IPS-18c (cell line): ENCODE results near the gene SULT1A2.
"Not testable (repeated sequence)": the region's sequence is repeated elsewhere in the genome, so short reads cannot be mapped to it uniquely, and the experiment has no call there.

Experiments
- H3K4me3 ChIP-seq: 2 replicates; pipeline ENCODE4 v1.7.0; 2013; ENCODE audit warnings: low read depth, mild to moderate bottlenecking, low read length, moderate library complexity; ENCODE audit not compliant: insufficient read depth
- H3K9me3 ChIP-seq: one replicate; pipeline ENCODE4 v1.6.1; 2013; ENCODE audit warnings: mild to moderate bottlenecking, low read length, moderate library complexity; ENCODE audit not compliant: control insufficient read depth, insufficient read depth

Gene SULT1A2

DNA sequence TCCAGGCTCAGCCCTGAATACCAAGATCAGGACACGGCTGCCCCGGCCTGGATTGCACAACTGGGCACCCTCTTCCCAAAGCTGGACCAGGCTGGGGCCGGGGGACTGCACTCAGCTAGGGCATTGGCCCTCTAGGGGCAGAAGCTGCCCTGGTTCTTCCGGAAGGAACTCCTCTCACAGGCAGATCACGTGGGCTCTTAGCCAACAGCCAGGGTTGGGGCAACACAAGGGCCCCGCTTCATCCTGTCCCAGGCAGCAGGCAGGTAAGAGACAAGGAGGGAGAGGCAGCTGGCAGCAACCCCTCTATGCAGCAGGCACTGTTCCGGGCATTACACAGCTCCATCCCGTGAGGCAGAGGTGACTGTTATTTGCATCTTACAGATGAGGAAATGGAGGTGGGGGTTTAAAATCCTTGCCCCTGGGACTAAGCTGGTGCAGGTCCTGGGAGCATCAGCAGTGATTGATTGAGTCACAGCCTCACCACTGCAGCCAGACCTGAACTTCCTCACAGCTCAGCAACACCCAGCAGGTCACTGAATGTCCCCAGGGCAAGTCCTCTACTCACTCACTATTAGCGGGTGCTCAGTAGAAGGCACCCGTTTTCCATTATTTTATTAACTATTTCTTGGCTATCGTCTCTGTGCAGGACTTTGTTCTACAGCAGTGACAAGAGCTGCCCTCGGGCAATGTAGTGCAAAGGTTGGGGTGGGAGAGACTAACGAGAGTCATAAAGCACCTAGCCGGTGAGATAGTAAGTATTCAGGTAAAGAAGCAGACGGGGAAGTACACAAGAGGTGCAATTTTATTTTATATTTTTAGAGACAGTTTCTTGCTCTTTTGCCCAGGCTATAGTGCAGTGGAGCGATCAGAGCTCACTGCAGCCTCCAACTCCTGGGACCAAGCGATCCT lies 2.8 kb upstream of the SULT1A2 start:
- not testable (repeated sequence) for H3K9me3 ChIP-seq, H3K4me3 ChIP-seq

- Histone ChIP-seq H3K4me3 (no peak overlapping the region), H3K9me3 (no peaks in the 10 kb centered on the region)
Measured at GRCh38 chr16:28597692-28598261, 927 bp upstream of the SULT1A2 start.

DNA sequence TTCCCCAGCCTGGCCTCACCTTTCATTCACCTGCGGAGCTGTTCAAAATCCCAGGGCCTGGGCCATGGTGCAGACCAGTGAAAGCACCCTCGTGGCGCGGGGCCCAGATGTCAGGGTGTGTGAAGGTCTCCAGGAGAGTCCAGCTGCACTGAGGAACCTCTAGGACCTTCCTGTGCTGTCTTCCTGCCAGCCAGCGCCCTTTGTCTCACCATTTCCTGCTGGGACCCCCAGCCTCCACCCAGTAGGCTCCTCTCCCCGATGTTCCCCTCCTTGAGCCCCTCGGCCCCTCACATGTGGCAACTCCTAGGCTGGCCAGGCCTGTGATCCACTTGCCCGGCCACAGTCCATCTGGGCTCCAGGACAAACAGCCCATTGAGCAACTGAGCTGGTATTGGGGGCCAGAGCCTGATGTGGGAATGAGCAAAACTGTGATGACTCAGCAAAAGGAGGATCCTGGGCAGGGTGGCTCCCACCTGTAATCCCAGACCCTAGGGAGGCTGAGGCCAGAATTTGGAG lies 677 bp downstream of the SULT1A2 start:
- Histone ChIP-seq H3K9me3 (no peaks in the 10 kb centered on the region), H3K4me3 (no peak overlapping the region)

DNA sequence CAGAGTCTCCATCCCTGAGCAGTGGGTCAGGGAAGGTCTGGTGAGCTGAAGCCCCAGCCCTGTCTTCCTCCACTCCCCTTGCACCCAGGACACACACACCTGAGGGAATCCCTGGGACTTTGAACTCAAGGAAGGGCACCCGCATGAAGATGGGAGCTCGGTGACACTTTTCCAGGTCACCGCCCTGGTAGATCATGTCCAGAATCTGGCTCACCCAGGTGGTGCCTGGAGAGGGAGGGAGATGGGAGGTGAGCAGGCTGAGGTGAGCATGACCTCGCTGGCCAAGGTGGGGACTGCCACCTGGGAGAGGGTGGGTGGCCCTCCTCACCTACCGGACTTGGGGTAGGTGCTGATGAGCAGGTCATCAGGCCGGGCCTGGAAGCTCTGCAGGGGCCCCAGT lies 1.4 kb downstream of the SULT1A2 start:
- not testable (repeated sequence) for H3K9me3 ChIP-seq, H3K4me3 ChIP-seq

DNA sequence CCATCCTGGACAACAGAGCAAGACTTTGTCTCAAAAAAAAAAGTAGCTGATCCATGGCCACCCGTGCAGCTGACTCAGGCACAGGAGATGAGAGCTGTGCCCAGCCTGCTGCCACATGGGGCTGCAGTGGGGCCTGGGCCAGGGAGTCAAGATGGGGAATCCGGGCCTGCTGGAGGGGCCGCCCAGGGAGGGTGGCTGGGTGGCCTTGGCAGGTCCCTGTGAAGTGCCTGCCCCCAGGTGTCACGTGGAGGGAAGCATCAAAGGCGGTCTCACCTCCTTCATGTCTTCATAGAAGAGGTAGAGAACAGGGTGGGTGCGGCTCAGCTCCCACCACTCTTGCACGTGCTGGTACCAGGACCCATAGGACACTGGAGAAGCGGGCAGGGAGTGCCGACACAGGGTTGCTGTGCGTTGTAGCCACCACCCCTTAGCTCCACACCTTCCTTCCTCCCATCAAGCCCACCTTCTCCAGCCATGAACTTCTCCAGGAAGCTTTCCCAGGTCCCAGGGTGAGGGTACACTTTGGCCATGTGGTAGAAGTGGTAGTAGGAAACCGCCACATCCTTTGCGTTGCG lies 3.8 kb downstream of the SULT1A2 start:
- Histone ChIP-seq H3K9me3 (no peaks in the 10 kb centered on the region), H3K4me3 (no peak overlapping the region)

DNA sequence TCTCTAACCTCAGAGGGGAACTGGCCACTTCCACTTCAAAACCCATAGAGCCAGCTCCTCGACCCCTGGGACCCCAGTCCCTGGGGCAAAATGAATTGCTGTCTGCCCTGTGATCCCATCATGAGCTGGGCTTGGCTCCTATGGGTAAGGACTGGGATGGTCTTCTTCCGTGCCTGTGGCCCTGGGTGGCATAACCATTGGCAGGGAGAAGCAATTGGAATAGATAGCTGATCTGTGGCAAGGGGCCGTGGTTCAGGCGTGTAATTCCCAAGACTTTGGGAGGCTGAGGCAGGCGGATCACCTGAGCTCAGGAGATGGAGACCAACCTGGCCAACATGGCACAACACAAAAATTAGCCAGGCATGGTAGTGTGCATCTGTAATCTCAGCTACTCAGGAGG lies 4.3 kb downstream of the SULT1A2 start:
- no peak overlapping the region for H3K4me3 ChIP-seq
- no peaks in the 10 kb centered on the region for H3K9me3 ChIP-seq

DNA sequence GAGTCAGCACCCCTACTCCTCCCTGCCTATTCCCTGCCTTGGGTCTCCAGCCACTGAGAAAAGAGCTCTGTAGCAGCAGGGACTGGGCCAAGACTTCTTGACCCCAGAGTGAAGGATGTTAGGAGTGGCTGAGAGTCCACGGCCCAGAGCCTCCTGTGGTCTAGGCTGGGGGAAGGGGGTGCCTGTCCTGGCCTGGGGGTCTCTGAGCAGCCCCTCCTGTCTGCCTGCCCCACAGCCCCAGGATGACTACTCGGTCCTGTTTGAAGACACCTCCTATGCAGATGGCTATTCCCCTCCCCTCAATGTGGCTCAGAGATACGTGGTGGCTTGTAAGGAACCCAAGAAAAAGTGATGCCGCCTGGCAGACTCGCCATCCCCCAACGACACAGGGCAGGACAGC lies 5.5 kb downstream of the SULT1A2 start:
- H3K9me3 ChIP-seq: no peaks in the 10 kb centered on the region
- H3K4me3 ChIP-seq: no peak overlapping the region

GRCh38 chr16:28590384-28591340 lies 6.2 kb downstream of the SULT1A2 start:
- Histone ChIP-seq H3K4me3 (no peak overlapping the region), H3K9me3 (no peaks in the 10 kb centered on the region)

DNA sequence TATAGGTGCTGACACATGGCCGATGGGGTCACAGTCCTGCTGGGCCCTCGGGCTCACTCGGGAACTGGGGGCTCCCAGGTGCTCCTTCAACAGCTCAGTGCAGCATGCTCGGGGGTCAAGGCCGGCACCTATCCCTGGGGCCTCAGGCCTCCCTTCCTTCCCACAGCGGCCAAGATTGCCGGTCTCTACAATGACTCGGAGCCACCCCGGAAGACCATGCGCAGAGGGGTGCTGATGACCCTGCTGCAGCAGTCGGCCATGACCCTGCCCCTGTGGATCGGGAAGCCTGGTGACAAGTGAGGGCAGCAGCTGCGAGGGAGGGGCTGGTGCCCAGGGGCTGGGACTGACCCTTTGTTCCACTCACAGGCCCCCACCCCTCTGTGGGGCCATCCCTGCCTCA lies 6.9 kb downstream of the SULT1A2 start:
- no peak overlapping the region for H3K4me3 ChIP-seq
- no peaks in the 10 kb centered on the region for H3K9me3 ChIP-seq

- Histone ChIP-seq H3K9me3 (no peaks in the 10 kb centered on the region), H3K4me3 (no peak overlapping the region)
Measured at GRCh38 chr16:28589069-28589468, 7.8 kb downstream of the SULT1A2 start.

DNA sequence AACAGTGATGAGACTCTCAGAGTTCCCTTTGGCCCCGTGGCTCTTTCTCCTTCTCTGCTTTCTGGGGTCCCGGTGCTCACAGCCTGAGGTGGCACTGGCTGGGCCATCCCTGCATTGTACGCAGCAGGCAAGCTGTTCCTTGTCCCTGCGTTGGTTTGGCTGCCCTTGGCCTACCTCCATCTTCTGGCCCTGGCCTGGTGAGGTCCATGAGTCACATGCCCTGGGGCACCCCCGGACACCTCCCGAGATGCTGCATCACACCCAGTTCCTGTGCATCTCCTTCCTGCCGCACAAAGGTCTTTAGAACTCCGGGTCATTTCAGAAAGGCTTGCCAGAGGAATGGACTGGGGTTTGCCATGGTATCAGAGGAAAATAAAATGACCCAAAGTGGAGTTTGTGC lies 9.5 kb downstream of the SULT1A2 start:
- H3K9me3 ChIP-seq: no peaks in the 10 kb centered on the region
- no peak overlapping the region for H3K4me3 ChIP-seq

GRCh38 chr16:28586466-28586865 lies 10.4 kb downstream of the SULT1A2 start:
- H3K9me3 ChIP-seq: no peaks in the 10 kb centered on the region
- no peak overlapping the region for H3K4me3 ChIP-seq

GRCh38 chr16:28585674-28586073 lies 11.2 kb downstream of the SULT1A2 start:
- H3K9me3 ChIP-seq: no peaks in the 10 kb centered on the region
- no peak overlapping the region for H3K4me3 ChIP-seq

DNA sequence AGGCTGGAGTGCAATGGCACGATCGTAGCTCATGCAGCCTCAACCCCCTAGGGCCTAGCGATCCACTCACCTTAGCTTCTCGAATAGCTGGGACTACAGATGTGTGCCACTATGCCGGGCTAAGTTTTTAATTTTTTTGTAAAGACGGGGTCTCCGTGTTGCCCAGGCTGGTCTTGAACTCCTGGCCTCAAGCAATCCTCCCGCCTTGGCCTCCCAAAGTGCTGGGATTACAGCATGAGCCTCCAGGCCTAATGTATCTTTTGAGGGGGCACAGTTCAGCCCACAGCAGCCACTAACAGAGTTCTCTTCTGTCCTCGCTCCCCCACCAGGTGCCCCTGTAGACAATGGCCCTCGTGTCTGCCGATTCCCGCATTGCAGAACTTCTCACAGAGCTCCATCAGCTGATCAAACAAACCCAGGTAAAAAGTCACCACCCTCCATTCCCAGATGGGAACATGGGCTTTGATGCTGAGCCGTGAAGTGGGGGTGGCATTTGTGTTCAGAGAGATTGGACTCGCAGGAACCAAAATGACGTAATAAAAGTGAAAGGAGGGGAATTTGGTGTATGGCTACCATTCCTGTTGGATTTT lies 16.0 kb downstream of the SULT1A2 start:
- no peaks in the 10 kb centered on the region for H3K9me3 ChIP-seq
- H3K4me3 ChIP-seq: no peak overlapping the region

DNA sequence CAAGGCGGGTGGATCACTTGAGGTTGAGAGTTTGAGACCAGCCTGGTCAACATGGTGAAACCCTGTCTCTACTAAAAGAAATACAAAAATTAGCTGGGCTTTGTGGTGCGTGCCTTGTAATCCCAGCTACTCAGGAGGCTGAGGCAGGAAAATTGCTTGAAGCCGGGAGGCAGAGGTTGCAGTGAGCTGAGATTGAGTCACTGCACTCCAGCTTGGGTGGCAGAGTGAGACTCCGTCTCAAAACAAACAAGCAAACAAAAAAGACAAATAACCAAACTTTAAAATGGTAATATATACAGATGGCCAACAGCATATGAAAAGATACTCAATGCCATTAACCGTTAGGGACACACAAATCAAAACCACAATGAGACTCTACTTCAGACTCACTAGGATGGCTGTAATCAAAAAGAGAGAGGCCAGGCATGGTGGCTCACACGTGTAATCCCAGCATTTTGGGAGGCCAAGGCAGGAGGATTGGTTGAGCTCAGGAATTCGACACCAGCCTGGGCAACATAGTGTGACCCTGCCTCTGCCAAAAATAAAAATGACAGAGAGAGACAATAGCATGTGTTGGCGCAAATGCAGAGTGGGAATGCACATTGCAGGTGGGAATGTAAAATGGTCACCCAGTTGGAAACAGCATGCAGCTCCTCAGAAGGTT lies 21.3 kb downstream of the SULT1A2 start:
- H3K4me3 ChIP-seq: no peak overlapping the region
- H3K9me3 ChIP-seq: no peaks in the 10 kb centered on the region

GRCh38 chr16:28574925-28575324 lies 21.9 kb downstream of the SULT1A2 start:
- H3K4me3 ChIP-seq: no peak overlapping the region
- H3K9me3 ChIP-seq: no peaks in the 10 kb centered on the region
